Right lobe of liver (tissue), 6 donors: ENCODE data around the gene MESP2. TPM values are rescaled to one million over a fixed set of nuclear protein-coding genes. Genes with fewer than 3 reads are reported as not detected.

Experiments used
- ATAC-seq, 4 donors: fragments of 200-7000 bp; cut with Tn5 transposase; one replicate each; pipeline ENCODE4 v1.9.1; 2020; ENCODE audit warnings: mild to moderate bottlenecking in 4 of 4, moderate library complexity in 4 of 4
- DNase-seq, 3 donors: peaks; one replicate each; pipeline ENCODE4 v3.0.0-alpha.2; 2020
- H3K27ac ChIP-seq, 3 donors: fragments of 200-600 bp; one replicate each; pipeline ENCODE4 v1.8.0; 2022
- H3K27me3 ChIP-seq, 2 donors: fragments of 200-600 bp; one replicate each; pipeline ENCODE4 v1.8.0; 2022
- H3K36me3 ChIP-seq, 4 donors: fragments of 200-600 bp; sonication (generic) in 1 of 4; one replicate each; pipeline versions ENCODE4 v1.5.1 to v1.8.0; 2017 to 2022; ENCODE audit warnings: control low read depth in 1 of 4
- H3K4me1 ChIP-seq, 4 donors: fragments of 200-600 bp; sonication (generic) in 1 of 4; one replicate each; pipeline versions ENCODE4 v1.5.1 to v1.8.0; 2017 to 2022; ENCODE audit warnings: control low read depth in 1 of 4
- H3K4me3 ChIP-seq, 3 donors: fragments of 200-600 bp; one replicate each; pipeline ENCODE4 v1.8.0; 2022
- H3K9me3 ChIP-seq, 4 donors: fragments of 200-600 bp; sonication (generic) in 1 of 4; one replicate each; pipeline versions ENCODE4 v1.5.1 to v1.8.0; 2017 to 2022; ENCODE audit warnings: control low read depth in 1 of 4
- POLR2A ChIP-seq: fragments of 450-650 bp; IDR thresholded peaks from one replicate; pipeline ENCODE4 v1.6.1; 2017; ENCODE audit warnings: antibody characterized with exemption, mild to moderate bottlenecking
- WGBS: methylation state at CpG from one replicate; pipeline ENCODE4 v1.1.6; 2018; ENCODE audit warnings: low coverage, low lambda C conversion rate; ENCODE audit not compliant: insufficient coverage; ENCODE audit errors: missing lambda C conversion rate; 5-methylcytosine and 5-hydroxymethylcytosine counted together
- intact Hi-C, 2 donors: fragments of 100-400 bp; cut with DNase I; formaldehyde crosslinking; loops; one replicate each; pipeline versions ENCODE4 v1.11.2 to v1.14.1; 2022
- total RNA-seq, 6 experiments: library from RNA; depleted of rRNA in 2 of 6; stranded (reverse); fragments of >200 nt in 2 of 6; fragmentation: NEBNext Ultra II Directional in 3 of 6; extraction: Animal tissue kit (Norgen Biotek cat#: 25700) in 3 of 6; gene quantifications; one replicate each; pipeline versions ENCODE4 v1.1.0 to v1.2.4, GENCODE V29; 2016 to 2023
- TF ChIP-seq, protein P1 (sequence below), 4 donors: fragments of 200-600 bp in 3 of 4; fragments of 450-650 bp in 1 of 4; IDR thresholded peaks; one replicate each; pipeline versions ENCODE4 v1.5.1 to v1.8.0; 2016 to 2022; ENCODE audit warnings: antibody characterized with exemption in 4 of 4, mild to moderate bottlenecking in 2 of 4
- donor health status: DM: no; HTN: yes; CAD: no.
- donor health status: DM: no; HTN: no; CAD: no.
- donor health status: DM: no; HTN: no; CAD: no.
- donor health status: DM: no; HTN: yes; CAD: no.
- donor health status: DM: no; HTN: yes; CAD: no.

Gene MESP2
- total RNA-seq, 6 experiments from 2014 or later, result 0.12 TPM; not detected in 5

DNA sequence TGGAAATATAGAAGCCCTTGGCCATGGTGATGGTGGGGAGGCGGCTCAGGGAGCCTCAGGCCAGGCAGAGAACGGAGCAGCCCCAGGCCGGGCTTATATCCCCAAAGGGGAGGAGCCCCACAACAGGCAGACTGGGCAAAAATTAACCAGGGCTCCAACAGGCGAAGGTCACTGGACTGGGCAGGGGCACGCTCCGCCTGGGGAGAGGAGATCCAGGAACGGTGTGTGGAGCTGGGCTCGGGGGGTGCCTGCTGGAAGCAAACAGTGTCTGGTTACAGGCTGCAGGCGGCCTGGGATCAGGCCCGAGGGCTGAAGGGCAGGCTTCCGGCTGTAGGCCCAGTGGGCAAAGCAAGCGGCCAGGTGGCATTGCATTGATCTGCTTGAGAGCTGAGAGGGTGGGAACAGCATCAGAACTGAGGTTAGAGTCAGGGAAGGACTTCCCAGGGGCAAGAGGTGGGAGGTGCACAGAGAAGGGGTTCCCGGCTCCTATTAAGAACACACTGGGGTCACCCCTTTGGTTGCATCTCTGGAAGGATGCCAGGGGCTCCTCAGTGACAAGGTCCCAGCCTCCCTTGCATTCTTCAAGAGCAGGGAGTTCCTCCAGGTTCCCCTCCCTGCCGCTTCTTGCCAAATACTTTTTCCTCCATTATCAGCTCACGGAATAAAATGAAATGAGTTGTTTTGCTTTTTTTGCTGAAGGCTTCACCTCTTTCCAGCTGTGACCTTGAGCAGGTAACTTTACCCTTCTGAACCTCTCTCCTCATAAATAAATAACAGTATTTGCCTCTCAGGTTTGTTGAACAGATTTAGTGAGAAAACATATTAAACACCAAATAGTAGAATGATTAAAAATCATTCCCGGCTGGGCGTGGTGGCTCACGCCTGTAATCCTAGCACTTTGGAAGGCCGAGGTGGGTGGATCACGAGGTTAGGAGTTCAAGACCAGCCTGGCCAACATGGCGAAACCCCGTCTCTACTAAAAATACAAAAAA, 30.7 kb downstream of the MESP2 start:
- WGBS, result 29% methylated on average over 14 of the region's 22 CpGs
- ATAC-seq (peak; percentile 71 to 90 (median 85)), DNase-seq (peak; percentile 90 to 98 (median 97))
- H3K9me3 ChIP-seq, result no peaks in the 10 kb centered on the region
- peak overlapping the region; percentile 48 to 73 (median 65) for H3K27ac ChIP-seq
- TF ChIP-seq POLR2A, result peak; percentile 88
- TF ChIP-seq, protein P1, sequence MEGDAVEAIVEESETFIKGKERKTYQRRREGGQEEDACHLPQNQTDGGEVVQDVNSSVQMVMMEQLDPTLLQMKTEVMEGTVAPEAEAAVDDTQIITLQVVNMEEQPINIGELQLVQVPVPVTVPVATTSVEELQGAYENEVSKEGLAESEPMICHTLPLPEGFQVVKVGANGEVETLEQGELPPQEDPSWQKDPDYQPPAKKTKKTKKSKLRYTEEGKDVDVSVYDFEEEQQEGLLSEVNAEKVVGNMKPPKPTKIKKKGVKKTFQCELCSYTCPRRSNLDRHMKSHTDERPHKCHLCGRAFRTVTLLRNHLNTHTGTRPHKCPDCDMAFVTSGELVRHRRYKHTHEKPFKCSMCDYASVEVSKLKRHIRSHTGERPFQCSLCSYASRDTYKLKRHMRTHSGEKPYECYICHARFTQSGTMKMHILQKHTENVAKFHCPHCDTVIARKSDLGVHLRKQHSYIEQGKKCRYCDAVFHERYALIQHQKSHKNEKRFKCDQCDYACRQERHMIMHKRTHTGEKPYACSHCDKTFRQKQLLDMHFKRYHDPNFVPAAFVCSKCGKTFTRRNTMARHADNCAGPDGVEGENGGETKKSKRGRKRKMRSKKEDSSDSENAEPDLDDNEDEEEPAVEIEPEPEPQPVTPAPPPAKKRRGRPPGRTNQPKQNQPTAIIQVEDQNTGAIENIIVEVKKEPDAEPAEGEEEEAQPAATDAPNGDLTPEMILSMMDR (IDR thresholded peaks at IDR 0.05), result no peak
- intact Hi-C loops, result no loop called here
- peak overlapping the region; percentile 45 to 79 (median 77) for H3K4me3 ChIP-seq
- peaks cover 0 to 18% (median 10%) of the 10 kb centered on the region in 4 donors for H3K36me3 ChIP-seq
- no peaks in the 10 kb centered on the region for H3K27me3 ChIP-seq
- H3K4me1 ChIP-seq, result peaks cover 0 to 68% (median 28%) of the 10 kb centered on the region in 4 donors

DNA sequence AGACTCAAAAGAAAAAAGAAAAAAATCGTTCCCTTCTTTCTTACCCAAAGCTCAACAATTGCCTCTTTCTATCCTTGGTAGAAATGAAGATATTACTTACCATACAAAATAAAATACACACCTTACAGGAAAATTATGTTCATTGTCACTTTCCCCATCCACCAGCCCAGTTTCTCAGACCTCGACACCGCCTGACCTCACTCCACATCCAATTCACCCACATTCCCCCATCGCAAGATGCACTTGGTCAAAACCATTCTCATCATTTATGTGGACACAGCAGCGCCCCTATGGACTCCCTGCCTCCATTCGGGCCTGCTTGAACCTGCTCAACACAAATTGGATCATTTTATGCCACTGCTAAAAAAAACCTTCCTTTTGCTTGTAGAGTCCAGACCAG, 31.6 kb downstream of the MESP2 start:
- peak overlapping the region in 2 of 3 donors; percentile 48 to 73 for H3K27ac ChIP-seq
- peaks cover 0 to 75% (median 32%) of the 10 kb centered on the region in 4 donors for H3K4me1 ChIP-seq
- whole genome bisulfite sequencing, result 84% methylated on average over 5 of the region's 6 CpGs

DNA sequence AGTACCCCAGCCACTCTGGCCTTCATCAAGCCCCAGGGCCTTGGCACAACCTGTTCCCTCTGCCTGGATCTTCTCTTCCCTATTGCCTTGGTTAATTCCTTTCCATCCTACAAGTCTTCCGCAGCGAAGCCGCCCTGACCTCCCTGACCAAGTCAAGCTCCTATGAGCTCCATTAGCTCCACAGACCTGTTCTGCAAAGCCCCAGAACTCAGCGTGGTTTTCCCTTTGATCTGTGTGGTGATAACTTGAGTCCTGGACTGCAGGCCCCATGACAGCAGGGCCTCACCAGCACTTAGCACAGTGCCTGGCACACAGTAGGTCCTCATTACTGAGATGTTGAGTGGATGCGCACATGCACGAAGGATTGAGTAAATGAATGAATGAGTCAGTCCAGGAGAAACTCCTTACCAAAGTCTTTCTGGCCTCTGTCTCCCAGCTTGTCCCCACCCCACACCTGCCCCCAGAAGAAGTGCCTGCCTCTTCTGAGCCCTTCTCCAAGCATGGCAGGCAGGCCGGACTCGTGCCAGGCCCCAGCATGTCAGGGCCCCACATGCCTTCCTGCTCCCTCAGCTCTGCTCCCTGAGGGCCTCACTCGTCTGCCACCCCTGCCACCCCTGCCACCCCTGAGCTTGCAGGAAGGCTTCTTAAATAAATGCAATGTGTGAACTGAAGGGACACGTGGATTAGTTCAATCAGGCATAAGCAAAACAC, 32.2 kb downstream of the MESP2 start:
- no peak for ATAC-seq
- 92% methylated on average over 8 of the region's 10 CpGs for WGBS
- Histone ChIP-seq H3K4me1 (peaks cover 0 to 75% (median 32%) of the 10 kb centered on the region in 4 donors), H3K9me3 (no peaks in the 10 kb centered on the region), H3K4me3 (no peak overlapping the region), H3K27me3 (no peaks in the 10 kb centered on the region), H3K36me3 (peaks cover 0 to 5% (median 3%) of the 10 kb centered on the region in 4 donors), H3K27ac (peak overlapping the region in 2 of 3 donors; percentile 20 to 73)
- TF ChIP-seq, protein P1 (IDR thresholded peaks at IDR 0.05), result no peak
- no peak for TF ChIP-seq POLR2A
- intact Hi-C loops, result no loop called here
- no peak for DNase-seq

More for the DNA sequence above, 31.6 kb downstream of the MESP2 start:
- H3K9me3 ChIP-seq, result no peaks in the 10 kb centered on the region
- H3K4me3 ChIP-seq, result no peak overlapping the region
- intact Hi-C loops, result no loop called here
- DNase-seq (no peak), ATAC-seq (no peak)
- peaks cover 0 to 11% (median 6%) of the 10 kb centered on the region in 4 donors for H3K36me3 ChIP-seq
- H3K27me3 ChIP-seq, result no peaks in the 10 kb centered on the region
- TF ChIP-seq POLR2A, result no peak
- TF ChIP-seq, protein P1 (IDR thresholded peaks at IDR 0.05), result no peak

DNA sequence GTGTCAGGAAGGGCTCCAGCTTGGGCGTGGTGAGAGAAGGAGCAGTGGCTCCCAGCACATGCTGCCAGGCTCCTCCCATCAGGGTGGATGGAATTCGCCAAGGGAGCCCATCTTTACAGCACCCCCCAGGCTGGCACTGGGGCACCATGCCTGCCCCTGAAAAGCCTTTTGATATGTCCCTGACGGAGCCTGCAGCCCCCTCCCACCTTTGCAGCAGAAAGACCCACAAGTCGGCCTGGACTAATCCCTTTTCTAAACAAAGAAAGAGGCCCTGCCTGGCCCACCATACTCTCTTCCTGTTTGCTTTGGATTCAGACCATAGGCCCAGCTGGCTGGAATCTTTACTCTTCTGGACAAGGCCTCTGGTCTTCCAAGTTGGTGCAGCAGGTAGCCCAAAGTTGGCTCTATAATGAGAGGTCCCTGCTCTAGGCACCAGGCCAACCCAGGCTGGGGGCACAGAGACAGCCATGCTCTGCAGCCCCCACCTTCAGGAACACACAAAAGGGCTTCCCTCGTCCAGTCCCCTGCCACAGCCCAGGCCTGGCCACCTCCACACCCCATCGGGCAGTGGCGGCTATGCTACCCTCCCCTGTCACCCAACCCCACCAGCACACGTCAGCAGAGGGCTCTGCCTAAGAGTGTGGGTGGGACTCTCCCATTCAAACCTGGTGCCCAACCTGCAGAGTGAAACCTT, 33.1 kb downstream of the MESP2 start:
- ATAC-seq, result no peak
- H3K27ac ChIP-seq, result peak overlapping the region in 1 of 3 donors; percentile 13
- WGBS, result 39% methylated on average over 2 of the region's 8 CpGs

More for the DNA sequence above, 33.1 kb downstream of the MESP2 start:
- intact Hi-C loops, result no loop called here
- no peak for TF ChIP-seq POLR2A
- TF ChIP-seq, protein P1 (IDR thresholded peaks at IDR 0.05), result no peak
- peak in 1 of 3 donors; percentile 53 for DNase-seq
- no peaks in the 10 kb centered on the region for H3K36me3 ChIP-seq
- no peaks in the 10 kb centered on the region for H3K27me3 ChIP-seq
- H3K4me3 ChIP-seq, result no peak overlapping the region
- peaks cover 0 to 73% (median 32%) of the 10 kb centered on the region in 4 donors for H3K4me1 ChIP-seq
- no peaks in the 10 kb centered on the region for H3K9me3 ChIP-seq
